Mucosa of stomach (tissue), 1 donor: ENCODE data around the gene SLC25A21.

Experiments used
- H3K27me3 ChIP-seq: one replicate; pipeline ENCODE4 v1.7.0; 2013; ENCODE audit warnings: mild to moderate bottlenecking, low read length; ENCODE audit not compliant: control insufficient read depth, insufficient read depth
- H3K36me3 ChIP-seq: one replicate; pipeline ENCODE4 v1.7.0; 2013; ENCODE audit warnings: low read length; ENCODE audit not compliant: control insufficient read depth, insufficient read depth
- H3K4me1 ChIP-seq: one replicate; pipeline ENCODE4 v1.7.0; 2013; ENCODE audit warnings: mild to moderate bottlenecking, low read length; ENCODE audit not compliant: control insufficient read depth, insufficient read depth
- H3K4me3 ChIP-seq: one replicate; pipeline ENCODE4 v1.7.0; 2013; ENCODE audit warnings: low read length
- H3K9ac ChIP-seq: one replicate; pipeline ENCODE4 v1.7.0; 2013; ENCODE audit warnings: mild to moderate bottlenecking, low read length, moderate library complexity
- H3K9me3 ChIP-seq: one replicate; pipeline ENCODE4 v1.7.0; 2013; ENCODE audit warnings: mild to moderate bottlenecking, low read length, moderate library complexity; ENCODE audit not compliant: control insufficient read depth
- donor health status: Pancreatic carcinoma.

The SLC25A21 gene

GRCh38 chr14:37019488-37019887 lies 152.9 kb downstream of the SLC25A21 start:
- H3K9me3 ChIP-seq = no peaks in the 10 kb centered on the region
- H3K9ac ChIP-seq = no peak overlapping the region
- H3K4me1 ChIP-seq = no peaks in the 10 kb centered on the region
- no peak overlapping the region for H3K4me3 ChIP-seq
- no peaks in the 10 kb centered on the region for H3K36me3 ChIP-seq
- H3K27me3 ChIP-seq = no peaks in the 10 kb centered on the region

- no peaks in the 10 kb centered on the region for H3K9me3 ChIP-seq
- H3K27me3 ChIP-seq = no peaks in the 10 kb centered on the region
- no peak overlapping the region for H3K4me3 ChIP-seq
- no peak overlapping the region for H3K9ac ChIP-seq
- no peaks in the 10 kb centered on the region for H3K4me1 ChIP-seq
- H3K36me3 ChIP-seq = no peaks in the 10 kb centered on the region
Measured at GRCh38 chr14:37018571-37019240, 153.7 kb downstream of the SLC25A21 start.

- Histone ChIP-seq H3K36me3 (no peaks in the 10 kb centered on the region), H3K9me3 (no peaks in the 10 kb centered on the region), H3K4me3 (no peak overlapping the region), H3K9ac (no peak overlapping the region), H3K27me3 (no peaks in the 10 kb centered on the region), H3K4me1 (no peaks in the 10 kb centered on the region)
Measured at GRCh38 chr14:37013078-37013477, 159.3 kb downstream of the SLC25A21 start.

- H3K9ac ChIP-seq = no peak overlapping the region
- H3K4me3 ChIP-seq = no peak overlapping the region
- H3K27me3 ChIP-seq = no peaks in the 10 kb centered on the region
- no peaks in the 10 kb centered on the region for H3K4me1 ChIP-seq
- no peaks in the 10 kb centered on the region for H3K36me3 ChIP-seq
- no peaks in the 10 kb centered on the region for H3K9me3 ChIP-seq
Measured at GRCh38 chr14:36998686-36999085, 173.7 kb downstream of the SLC25A21 start.

- no peak overlapping the region for H3K9ac ChIP-seq
- no peak overlapping the region for H3K4me3 ChIP-seq
- H3K4me1 ChIP-seq = no peaks in the 10 kb centered on the region
- H3K9me3 ChIP-seq = no peaks in the 10 kb centered on the region
- no peaks in the 10 kb centered on the region for H3K36me3 ChIP-seq
- H3K27me3 ChIP-seq = no peaks in the 10 kb centered on the region
Measured at GRCh38 chr14:36997843-36998242, 174.6 kb downstream of the SLC25A21 start.

GRCh38 chr14:36996857-36997590 lies 175.4 kb downstream of the SLC25A21 start:
- Histone ChIP-seq H3K36me3 (no peaks in the 10 kb centered on the region), H3K27me3 (no peaks in the 10 kb centered on the region), H3K4me3 (no peak overlapping the region)

GRCh38 chr14:36996133-36996856 lies 176.1 kb downstream of the SLC25A21 start:
- H3K4me3 ChIP-seq = no peak overlapping the region
- no peaks in the 10 kb centered on the region for H3K4me1 ChIP-seq
- H3K27me3 ChIP-seq = no peaks in the 10 kb centered on the region

More at GRCh38 chr14:36996857-36997590, 175.4 kb downstream of the SLC25A21 start:
- H3K4me1 ChIP-seq = no peaks in the 10 kb centered on the region
- no peaks in the 10 kb centered on the region for H3K9me3 ChIP-seq
- no peak overlapping the region for H3K9ac ChIP-seq

GRCh38 chr14:36989806-36990205 lies 182.6 kb downstream of the SLC25A21 start:
- Histone ChIP-seq H3K9me3 (no peaks in the 10 kb centered on the region), H3K27me3 (no peaks in the 10 kb centered on the region), H3K4me3 (no peak overlapping the region), H3K9ac (no peak overlapping the region), H3K36me3 (no peaks in the 10 kb centered on the region), H3K4me1 (no peaks in the 10 kb centered on the region)

More at GRCh38 chr14:36996133-36996856, 176.1 kb downstream of the SLC25A21 start:
- Histone ChIP-seq H3K36me3 (no peaks in the 10 kb centered on the region), H3K9ac (no peak overlapping the region), H3K9me3 (no peaks in the 10 kb centered on the region)

- no peaks in the 10 kb centered on the region for H3K9me3 ChIP-seq
- no peak overlapping the region for H3K4me3 ChIP-seq
Measured at GRCh38 chr14:36988989-36989388, 183.4 kb downstream of the SLC25A21 start.

GRCh38 chr14:36988568-36988967 lies 183.8 kb downstream of the SLC25A21 start:
- H3K36me3 ChIP-seq = no peaks in the 10 kb centered on the region
- H3K4me3 ChIP-seq = no peak overlapping the region
- H3K9me3 ChIP-seq = no peaks in the 10 kb centered on the region
- no peaks in the 10 kb centered on the region for H3K4me1 ChIP-seq
- H3K9ac ChIP-seq = no peak overlapping the region
- no peaks in the 10 kb centered on the region for H3K27me3 ChIP-seq

More at GRCh38 chr14:36988989-36989388, 183.4 kb downstream of the SLC25A21 start:
- Histone ChIP-seq H3K36me3 (no peaks in the 10 kb centered on the region), H3K27me3 (no peaks in the 10 kb centered on the region), H3K9ac (no peak overlapping the region), H3K4me1 (no peaks in the 10 kb centered on the region)

- H3K27me3 ChIP-seq = no peaks in the 10 kb centered on the region
- no peak overlapping the region for H3K4me3 ChIP-seq
- no peaks in the 10 kb centered on the region for H3K36me3 ChIP-seq
- H3K9ac ChIP-seq = no peak overlapping the region
- peaks cover 9% of the 10 kb centered on the region for H3K4me1 ChIP-seq
- H3K9me3 ChIP-seq = no peaks in the 10 kb centered on the region
Measured at GRCh38 chr14:36986407-36986806, 186.0 kb downstream of the SLC25A21 start.
